Fibroblast of the aortic adventitia (primary cell): ENCODE data around the gene PWP1. TPM values are rescaled to one million over a fixed set of nuclear protein-coding genes. Genes with fewer than 3 reads are reported as not detected.

Source experiments
- DNase-seq: peaks from one replicate; pipeline ENCODE4 v3.0.0-alpha.2; 2010; ENCODE audit warnings: low read depth
- H3K4me3 ChIP-seq: 2 replicates; pipeline ENCODE4 v1.5.1; 2011; ENCODE audit warnings: low read depth, mild to moderate bottlenecking, control low read depth, low read length, moderate library complexity
- CTCF ChIP-seq: IDR thresholded peaks from 2 replicates; pipeline ENCODE4 v1.5.1; 2011; ENCODE audit warnings: mild to moderate bottlenecking, low read length, control low read depth, inconsistent platforms; ENCODE audit not compliant: insufficient read depth
- total RNA-seq: library from RNA; depleted of rRNA; stranded (reverse); fragments of >200 nt; gene quantifications from 2 replicates; pipeline ENCODE4 v1.2.3, GENCODE V29; 2012; ENCODE audit warnings: low replicate concordance

Gene PWP1
- total RNA-seq: 72.0 and 142 TPM in 2 replicates

GRCh38 chr12:107685360-107686248 is at the start of gene PWP1:
Gene PWP1, plus strand, starts transcription at chr12:107685799. Its CDS starts 101 bp downstream, at chr12:107685900.
- DNase-seq: peak; percentile 95
- no peak for TF ChIP-seq CTCF

GRCh38 chr12:107641154-107641553 is 44.4 kb upstream of the PWP1 start:
- DNase-seq: no peak
- H3K4me3 ChIP-seq: no peak overlapping the region
- TF ChIP-seq CTCF: no peak

More at GRCh38 chr12:107685360-107686248, at the start of gene PWP1:
- H3K4me3 ChIP-seq: peak within 1 kb of the TSS; percentile 100

GRCh38 chr12:107642240-107642639 is 43.4 kb upstream of the PWP1 start:
- no peak overlapping the region for H3K4me3 ChIP-seq
- no peak for TF ChIP-seq CTCF
- no peak for DNase-seq

- H3K4me3 ChIP-seq: no peak overlapping the region
- TF ChIP-seq CTCF: no peak
- DNase-seq: no peak
These were observed 39.8 kb upstream of the PWP1 start for GRCh38 chr12:107645630-107646333.

- H3K4me3 ChIP-seq: no peak overlapping the region
These were observed 39.2 kb upstream of the PWP1 start for GRCh38 chr12:107646436-107646835.

GRCh38 chr12:107649661-107650061 is 35.9 kb upstream of the PWP1 start:
- no peak overlapping the region for H3K4me3 ChIP-seq
- DNase-seq: peak; percentile 35
- TF ChIP-seq CTCF: no peak

More at GRCh38 chr12:107646436-107646835, 39.2 kb upstream of the PWP1 start:
- no peak for TF ChIP-seq CTCF
- no peak for DNase-seq
